Gastroesophageal sphincter (tissue), 4 donors: ENCODE measurements around the gene FYN. TPM values are rescaled to one million over a fixed set of nuclear protein-coding genes. Genes with fewer than 3 reads are reported as not detected.

Experiments used
- ATAC-seq: fragments of 150-250 bp; one replicate; pipeline ENCODE4 v1.9.1; 2016; ENCODE audit warnings: mild to moderate bottlenecking, moderate library complexity
- H3K27ac ChIP-seq, 4 donors: fragments of 200-600 bp; sonication (generic) in 3 of 4; 1 replicate in 3 of 4; 2 replicates in 1 of 4; pipeline ENCODE4 v1.5.1; 2016 to 2019
- H3K27me3 ChIP-seq: fragments of 200-600 bp; sonication (generic); one replicate; pipeline ENCODE4 v1.5.1; 2019
- H3K36me3 ChIP-seq, 2 donors: fragments of 200-600 bp; sonication (generic); one replicate each; pipeline ENCODE4 v1.5.1; 2019; ENCODE audit warnings: control low read depth in 1 of 2
- H3K4me1 ChIP-seq, 3 donors: fragments of 200-600 bp; sonication (generic); 1 replicate in 2 of 3; 2 replicates in 1 of 3; pipeline ENCODE4 v1.5.1; 2016 to 2019; ENCODE audit warnings: control low read depth in 2 of 3
- H3K4me3 ChIP-seq, 2 donors: fragments of 200-600 bp; sonication (generic); one replicate each; pipeline ENCODE4 v1.5.1; 2019; ENCODE audit warnings: mild to moderate bottlenecking in 1 of 2, moderate library complexity in 1 of 2
- H3K9me3 ChIP-seq, 3 donors: fragments of 200-600 bp; sonication (generic); one replicate each; pipeline ENCODE4 v1.5.1; 2017 to 2019; ENCODE audit warnings: control low read depth in 2 of 3
- CTCF ChIP-seq, 4 experiments: fragments of 200-600 bp in 2 of 4; fragments of 450-650 bp in 2 of 4; sonication (generic) in 1 of 4; IDR thresholded peaks; one replicate each; pipeline ENCODE4 v1.5.1; 2017 to 2019; ENCODE audit warnings: antibody characterized with exemption in 4 of 4, mild to moderate bottlenecking in 2 of 4, moderate library complexity in 2 of 4
- EP300 ChIP-seq: sonication (generic); formaldehyde crosslinking; IDR thresholded peaks from one replicate; pipeline ENCODE4 v1.6.1; 2017; ENCODE audit warnings: antibody characterized with exemption, mild to moderate bottlenecking
- POLR2A ChIP-seq, 2 donors: fragments of 450-650 bp; IDR thresholded peaks; one replicate each; pipeline ENCODE4 v1.6.1; 2017; ENCODE audit warnings: antibody characterized with exemption in 2 of 2, mild to moderate bottlenecking in 2 of 2, moderate library complexity in 1 of 2
- POLR2AphosphoS5 ChIP-seq: sonication (generic); formaldehyde crosslinking; IDR thresholded peaks from one replicate; pipeline ENCODE4 v1.6.1; 2017; ENCODE audit warnings: antibody characterized with exemption
- WGBS, 2 donors: methylation state at CpG; one replicate each; pipeline ENCODE4 v1.1.5; 2018; ENCODE audit warnings: low coverage in 1 of 2; 5-methylcytosine and 5-hydroxymethylcytosine counted together
- total RNA-seq, 4 donors: library from RNA; depleted of rRNA; stranded (reverse); fragments of >200 nt; gene quantifications; one replicate each; pipeline ENCODE4 v1.1.0, GENCODE V29; 2016

FYN gene
- total RNA-seq, 4 donors from 2014 or later: 58.6 to 101 (median 69.9) TPM

- peaks cover 0 to 41% of the 10 kb centered on the region in 2 donors for H3K36me3 ChIP-seq
- 38 to 46% methylated on average over 6 to 7 of the region's 7 CpGs for WGBS, 2 donors
- peak; percentile 61 for TF ChIP-seq POLR2AphosphoS5
- TF ChIP-seq EP300: no peak
- TF ChIP-seq POLR2A (IDR thresholded peaks at IDR 0.05): no peak
- TF ChIP-seq CTCF (IDR thresholded peaks at IDR 0.05): no peak
- no peaks in the 10 kb centered on the region for H3K27me3 ChIP-seq
- no peaks in the 10 kb centered on the region for H3K9me3 ChIP-seq
- H3K4me1 ChIP-seq: peaks cover 0 to 41% (median 11%) of the 10 kb centered on the region in 3 donors
- no peak overlapping the region for H3K4me3 ChIP-seq
- peak; percentile 46 for ATAC-seq
- H3K27ac ChIP-seq: peak overlapping the region in 3 of 4 donors; percentile 7 to 60 (median 32)
Measured at GRCh38 chr6:111691345-111692225, 181.7 kb downstream of the FYN start.

- ATAC-seq: no peak
- Histone ChIP-seq H3K4me1 (peaks cover 0 to 58% (median 20%) of the 10 kb centered on the region in 3 donors), H3K27ac (no peak overlapping the region), H3K4me3 (no peak overlapping the region), H3K9me3 (no peaks in the 10 kb centered on the region), H3K27me3 (no peaks in the 10 kb centered on the region), H3K36me3 (peaks cover 0 to 41% of the 10 kb centered on the region in 2 donors)
- no peak for TF ChIP-seq CTCF (IDR thresholded peaks at IDR 0.05)
- TF ChIP-seq POLR2AphosphoS5: no peak
- no peak for TF ChIP-seq POLR2A (IDR thresholded peaks at IDR 0.05)
- TF ChIP-seq EP300: no peak
- WGBS, 2 donors: 25 to 75% methylated on average over 1 to 2 of the region's 2 CpGs
Measured at GRCh38 chr6:111689946-111690345, 183.3 kb downstream of the FYN start.

- TF ChIP-seq EP300 (no peak), POLR2A (IDR thresholded peaks at IDR 0.05) (no peak), POLR2AphosphoS5 (no peak), CTCF (IDR thresholded peaks at IDR 0.05) (no peak)
- WGBS, 2 donors: 80% methylated on average over 1 of the region's 1 CpG
- no peaks in the 10 kb centered on the region for H3K9me3 ChIP-seq
- peaks cover 0 to 63% (median 23%) of the 10 kb centered on the region in 3 donors for H3K4me1 ChIP-seq
- no peaks in the 10 kb centered on the region for H3K27me3 ChIP-seq
- H3K4me3 ChIP-seq: no peak overlapping the region
- H3K27ac ChIP-seq: no peak overlapping the region
- no peak for ATAC-seq
- H3K36me3 ChIP-seq: peaks cover 0 to 40% of the 10 kb centered on the region in 2 donors
Measured at GRCh38 chr6:111689419-111689818, 183.8 kb downstream of the FYN start.

GRCh38 chr6:111688331-111688730 lies 184.9 kb downstream of the FYN start:
- Histone ChIP-seq H3K27me3 (no peaks in the 10 kb centered on the region), H3K4me3 (no peak overlapping the region), H3K36me3 (peaks cover 0 to 29% of the 10 kb centered on the region in 2 donors), H3K27ac (no peak overlapping the region), H3K4me1 (peaks cover 0 to 67% (median 29%) of the 10 kb centered on the region in 3 donors), H3K9me3 (no peaks in the 10 kb centered on the region)
- TF ChIP-seq CTCF (IDR thresholded peaks at IDR 0.05) (no peak), POLR2A (IDR thresholded peaks at IDR 0.05) (no peak), POLR2AphosphoS5 (no peak), EP300 (no peak)
- 93% methylated on average over 7 of the region's 7 CpGs; no CpG with 5 or more reads in 1 of the 2 donors for WGBS, 2 donors
- no peak for ATAC-seq

- no peaks in the 10 kb centered on the region for H3K27me3 ChIP-seq
- no peaks in the 10 kb centered on the region for H3K9me3 ChIP-seq
- peaks cover 0 to 67% (median 31%) of the 10 kb centered on the region in 3 donors for H3K4me1 ChIP-seq
- peaks cover 0 to 22% of the 10 kb centered on the region in 2 donors for H3K36me3 ChIP-seq
- TF ChIP-seq EP300: no peak
- TF ChIP-seq POLR2A (IDR thresholded peaks at IDR 0.05): no peak
- TF ChIP-seq POLR2AphosphoS5: no peak
- TF ChIP-seq CTCF (IDR thresholded peaks at IDR 0.05): no peak
- ATAC-seq: no peak
- H3K4me3 ChIP-seq: no peak overlapping the region
- peak overlapping the region in 1 of 4 donors; percentile 81 for H3K27ac ChIP-seq
Measured at GRCh38 chr6:111687652-111688051, 185.6 kb downstream of the FYN start.
